Measurements from ENCODE around the gene LIN7B.

Gene LIN7B

DNA sequence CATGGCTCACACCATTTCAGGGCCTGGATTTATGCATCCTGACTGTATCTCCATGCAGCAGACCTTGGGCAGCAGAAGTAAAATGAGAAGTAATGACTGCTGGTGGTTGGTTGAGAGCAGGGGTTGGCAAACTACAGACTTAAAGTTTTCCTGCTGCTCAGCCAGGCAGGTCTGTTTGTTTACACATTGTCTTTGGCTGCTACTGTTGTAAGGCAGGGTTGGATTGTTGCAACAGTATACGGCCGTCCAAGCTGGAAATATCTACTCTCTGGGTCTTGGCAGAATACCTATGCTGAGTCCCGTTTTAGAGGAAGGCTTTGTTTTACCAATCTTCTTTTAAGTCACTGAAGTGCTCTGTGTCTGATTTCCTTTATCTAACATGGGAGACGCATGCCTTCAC lies 15.4 kb upstream of the LIN7B start:
- H3K36me3 ChIP-seq (ENCODE audit: control insufficient read depth in 1 of 2, insufficient read depth in 2 of 2, low read length in 2 of 2) = peaks cover 53 to 57% of the 10 kb centered on the region in 2 donors
- H3K9me3 ChIP-seq (ENCODE audit: control insufficient read depth in 1 of 2, low read length in 2 of 2) = no peaks in the 10 kb centered on the region
- H3K27me3 ChIP-seq (ENCODE audit: low read depth, low read length) = no peaks in the 10 kb centered on the region
- H3K4me3 ChIP-seq (ENCODE audit: low read depth in 1 of 2, low read length in 2 of 2) = no peak overlapping the region
- no peak overlapping the region for H3K27ac ChIP-seq (ENCODE audit: low read length)
- H3K4me1 ChIP-seq (ENCODE audit: control insufficient read depth in 1 of 2, insufficient read depth in 2 of 2, low read length in 2 of 2) = peaks cover 0 to 22% of the 10 kb centered on the region in 2 donors

DNA sequence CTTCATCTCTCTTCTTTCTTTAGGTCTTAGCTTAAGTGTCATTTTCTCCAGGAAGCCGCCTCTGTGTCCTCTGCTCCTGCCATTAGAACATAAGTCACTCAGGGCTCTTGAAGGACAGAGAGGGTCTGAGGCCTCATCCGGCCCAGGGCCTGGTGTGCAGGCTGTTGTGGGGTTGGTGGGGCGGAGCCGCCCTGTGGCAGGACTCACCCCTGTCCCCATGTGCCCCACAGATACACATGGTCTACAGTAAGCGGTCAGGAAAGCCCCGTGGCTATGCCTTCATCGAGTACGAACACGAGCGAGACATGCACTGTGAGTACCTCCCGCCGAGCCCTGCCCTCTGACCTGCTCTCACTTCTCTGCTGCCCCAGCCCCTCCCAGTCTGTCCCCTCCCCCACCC lies 13.0 kb upstream of the LIN7B start:
- Histone ChIP-seq H3K27ac (ENCODE audit: low read length) (no peak overlapping the region), H3K36me3 (ENCODE audit: control insufficient read depth in 1 of 2, insufficient read depth in 2 of 2, low read length in 2 of 2) (peaks cover 60 to 66% of the 10 kb centered on the region in 2 donors), H3K27me3 (ENCODE audit: low read depth, low read length) (no peaks in the 10 kb centered on the region), H3K4me1 (ENCODE audit: control insufficient read depth in 1 of 2, insufficient read depth in 2 of 2, low read length in 2 of 2) (peaks cover 0 to 15% of the 10 kb centered on the region in 2 donors), H3K9me3 (ENCODE audit: control insufficient read depth in 1 of 2, low read length in 2 of 2) (no peaks in the 10 kb centered on the region), H3K4me3 (ENCODE audit: low read depth in 1 of 2, low read length in 2 of 2) (no peak overlapping the region)

DNA sequence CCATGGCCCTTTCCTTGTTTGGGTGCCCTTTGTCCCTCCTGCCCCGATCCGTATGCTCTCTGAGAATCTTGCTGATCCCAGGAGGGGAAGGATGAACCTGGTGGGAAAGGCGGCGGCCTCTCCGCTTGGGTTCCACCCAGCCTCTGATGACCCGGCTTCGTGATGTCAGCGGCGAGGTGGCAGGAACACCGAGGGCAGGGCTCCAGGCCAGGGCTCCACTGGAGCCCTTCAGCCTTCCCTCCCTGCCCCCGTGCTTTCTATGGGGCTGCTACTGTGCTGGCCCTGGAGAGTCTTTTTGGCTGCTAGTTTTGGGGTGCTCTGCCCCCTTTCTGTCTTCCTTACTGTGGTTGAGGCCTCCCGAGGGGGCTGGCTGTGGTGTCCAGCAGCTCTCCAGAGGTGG lies 11.9 kb upstream of the LIN7B start:
- no peak overlapping the region for H3K27ac ChIP-seq (ENCODE audit: low read length)
- H3K4me1 ChIP-seq (ENCODE audit: control insufficient read depth in 1 of 2, insufficient read depth in 2 of 2, low read length in 2 of 2) = peaks cover 0 to 15% of the 10 kb centered on the region in 2 donors
- H3K9me3 ChIP-seq (ENCODE audit: control insufficient read depth in 1 of 2, low read length in 2 of 2) = no peaks in the 10 kb centered on the region
- no peaks in the 10 kb centered on the region for H3K27me3 ChIP-seq (ENCODE audit: low read depth, low read length)
- no peak overlapping the region for H3K4me3 ChIP-seq (ENCODE audit: low read depth in 1 of 2, low read length in 2 of 2)
- peaks cover 63 to 77% of the 10 kb centered on the region in 2 donors for H3K36me3 ChIP-seq (ENCODE audit: control insufficient read depth in 1 of 2, insufficient read depth in 2 of 2, low read length in 2 of 2)

DNA sequence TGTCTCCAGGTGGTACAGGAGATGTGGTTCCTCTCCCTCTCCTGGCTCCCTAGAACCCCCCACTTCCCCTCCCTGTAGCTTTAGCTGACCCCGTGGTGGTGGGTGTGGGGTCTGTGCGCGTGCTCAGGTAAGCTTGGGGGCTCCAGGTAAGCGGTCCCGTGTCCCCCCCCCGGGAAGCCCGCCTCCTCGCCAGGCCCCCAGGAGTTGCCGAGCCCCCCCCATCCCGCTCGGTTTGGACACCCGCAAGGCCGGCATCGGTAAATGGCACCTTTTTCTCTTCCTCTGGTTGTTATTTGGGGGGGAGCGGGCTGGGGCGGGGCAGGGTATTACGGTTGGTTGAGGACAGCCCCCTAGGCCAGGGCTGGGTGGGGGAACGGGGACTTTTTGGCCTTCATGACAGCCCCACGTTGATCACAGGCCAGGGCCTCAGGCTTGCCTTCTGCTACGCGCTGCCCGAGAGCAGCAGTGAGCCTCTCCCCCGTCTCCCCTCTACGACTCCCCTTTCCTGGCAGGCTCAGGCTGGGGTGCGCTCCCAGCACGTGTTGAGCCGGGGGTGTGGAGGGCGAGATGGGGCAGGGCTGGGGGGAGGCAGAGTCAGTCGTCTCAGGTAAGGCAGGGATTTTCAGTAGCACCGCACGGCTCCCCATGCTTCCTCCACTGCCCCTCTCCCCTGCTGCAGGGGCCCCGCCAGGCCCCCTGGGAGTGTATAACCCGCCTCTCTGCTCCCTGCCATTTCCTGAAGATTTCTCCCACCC lies 10.7 kb upstream of the LIN7B start:
- Histone ChIP-seq H3K27me3 (ENCODE audit: low read depth, low read length) (no peaks in the 10 kb centered on the region), H3K36me3 (ENCODE audit: control insufficient read depth in 1 of 2, insufficient read depth in 2 of 2, low read length in 2 of 2) (peaks cover 54 to 84% of the 10 kb centered on the region in 2 donors), H3K27ac (ENCODE audit: low read length) (no peak overlapping the region), H3K4me1 (ENCODE audit: control insufficient read depth in 1 of 2, insufficient read depth in 2 of 2, low read length in 2 of 2) (peaks cover 0 to 3% of the 10 kb centered on the region in 2 donors), H3K4me3 (ENCODE audit: low read depth in 1 of 2, low read length in 2 of 2) (no peak overlapping the region), H3K9me3 (ENCODE audit: control insufficient read depth in 1 of 2, low read length in 2 of 2) (no peaks in the 10 kb centered on the region)

DNA sequence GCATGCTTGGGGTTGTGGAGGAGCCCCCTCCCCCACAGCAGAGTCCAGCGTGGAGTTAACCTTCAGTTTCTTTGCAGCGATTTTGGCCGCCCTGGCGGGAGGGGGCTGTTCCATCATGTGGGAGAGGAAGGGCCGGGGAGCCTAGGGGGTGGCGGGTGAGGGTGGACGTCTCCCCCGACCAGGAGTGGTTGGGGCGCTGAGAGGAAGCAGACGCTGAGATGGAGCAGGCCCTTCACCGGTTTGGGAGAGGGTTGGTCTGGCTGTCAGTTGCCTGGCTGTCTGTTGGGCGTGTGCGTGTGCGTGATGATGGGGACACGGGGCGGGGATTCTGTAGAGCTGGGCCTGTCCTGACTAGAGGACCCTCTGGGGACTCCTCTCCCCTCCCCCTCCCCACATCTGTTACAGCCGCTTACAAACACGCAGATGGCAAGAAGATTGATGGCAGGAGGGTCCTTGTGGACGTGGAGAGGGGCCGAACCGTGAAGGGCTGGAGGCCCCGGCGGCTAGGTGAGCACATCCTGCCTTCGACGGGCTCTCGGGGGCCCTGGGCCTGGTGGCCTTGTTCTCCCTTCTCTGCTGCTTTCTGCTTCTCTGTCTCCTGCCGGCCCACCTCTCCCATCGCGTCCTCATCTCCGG lies 9.8 kb upstream of the LIN7B start:
- H3K27ac ChIP-seq (ENCODE audit: low read length) = no peak overlapping the region
- no peak overlapping the region for H3K4me3 ChIP-seq (ENCODE audit: low read depth in 1 of 2, low read length in 2 of 2)
- H3K27me3 ChIP-seq (ENCODE audit: low read depth, low read length) = no peaks in the 10 kb centered on the region
- peaks cover 55 to 82% of the 10 kb centered on the region in 2 donors for H3K36me3 ChIP-seq (ENCODE audit: control insufficient read depth in 1 of 2, insufficient read depth in 2 of 2, low read length in 2 of 2)
- H3K9me3 ChIP-seq (ENCODE audit: control insufficient read depth in 1 of 2, low read length in 2 of 2) = no peaks in the 10 kb centered on the region
- no peaks in the 10 kb centered on the region for H3K4me1 ChIP-seq (ENCODE audit: control insufficient read depth in 1 of 2, insufficient read depth in 2 of 2, low read length in 2 of 2)

DNA sequence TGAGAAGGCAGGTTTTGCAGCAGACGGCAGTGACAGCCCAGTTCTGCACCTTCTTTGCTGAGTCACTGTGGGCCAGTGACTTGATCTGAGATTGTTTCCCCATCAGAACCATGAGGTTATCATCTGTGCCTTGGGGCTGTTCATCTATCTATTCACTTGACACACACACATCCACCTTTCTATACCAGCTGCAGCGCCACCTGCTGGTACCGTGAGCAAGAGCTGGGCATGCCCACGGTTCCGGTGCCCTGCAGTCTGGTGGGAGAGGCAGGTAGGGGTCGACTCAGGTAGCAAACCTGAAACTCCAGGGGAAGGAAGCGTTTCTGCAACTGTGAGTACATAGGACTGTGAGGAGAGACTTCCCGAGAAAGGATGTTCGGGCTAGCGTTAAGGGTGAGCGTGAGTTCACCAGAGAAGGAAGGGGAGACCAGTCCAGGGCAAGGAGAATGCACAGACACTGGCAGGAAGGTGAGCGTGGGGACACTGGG lies 7.5 kb upstream of the LIN7B start:
- no peak overlapping the region for H3K27ac ChIP-seq (ENCODE audit: low read length)
- no peaks in the 10 kb centered on the region for H3K9me3 ChIP-seq (ENCODE audit: control insufficient read depth in 1 of 2, low read length in 2 of 2)
- peaks cover 0 to 10% of the 10 kb centered on the region in 2 donors for H3K4me1 ChIP-seq (ENCODE audit: control insufficient read depth in 1 of 2, insufficient read depth in 2 of 2, low read length in 2 of 2)
- peaks cover 43 to 72% of the 10 kb centered on the region in 2 donors for H3K36me3 ChIP-seq (ENCODE audit: control insufficient read depth in 1 of 2, insufficient read depth in 2 of 2, low read length in 2 of 2)
- H3K4me3 ChIP-seq (ENCODE audit: low read depth in 1 of 2, low read length in 2 of 2) = no peak overlapping the region
- no peaks in the 10 kb centered on the region for H3K27me3 ChIP-seq (ENCODE audit: low read depth, low read length)

DNA sequence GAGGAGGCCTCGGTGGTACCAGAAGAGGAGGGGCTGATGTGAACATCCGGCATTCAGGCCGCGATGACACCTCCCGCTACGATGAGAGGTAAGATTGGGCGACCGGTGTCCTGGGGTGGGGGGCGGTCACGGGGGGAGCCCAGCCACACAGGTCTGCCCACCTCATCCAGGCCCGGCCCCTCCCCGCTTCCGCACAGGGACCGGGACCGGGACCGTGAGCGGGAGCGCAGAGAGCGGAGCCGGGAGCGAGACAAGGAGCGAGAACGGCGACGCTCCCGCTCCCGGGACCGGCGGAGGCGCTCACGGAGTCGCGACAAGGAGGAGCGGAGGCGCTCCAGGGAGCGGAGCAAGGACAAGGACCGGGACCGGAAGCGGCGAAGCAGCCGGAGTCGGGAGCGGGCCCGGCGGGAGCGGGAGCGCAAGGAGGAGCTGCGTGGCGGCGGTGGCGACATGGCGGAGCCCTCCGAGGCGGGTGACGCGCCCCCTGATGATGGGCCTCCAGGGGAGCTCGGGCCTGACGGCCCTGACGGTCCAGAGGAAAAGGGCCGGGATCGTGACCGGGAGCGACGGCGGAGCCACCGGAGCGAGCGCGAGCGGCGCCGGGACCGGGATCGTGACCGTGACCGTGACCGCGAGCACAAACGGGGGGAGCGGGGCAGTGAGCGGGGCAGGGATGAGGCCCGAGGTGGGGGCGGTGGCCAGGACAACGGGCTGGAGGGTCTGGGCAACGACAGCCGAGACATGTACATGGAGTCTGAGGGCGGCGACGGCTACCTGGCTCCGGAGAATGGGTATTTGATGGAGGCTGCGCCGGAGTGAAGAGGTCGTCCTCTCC lies 6.3 kb upstream of the LIN7B start:
- no peak overlapping the region for H3K27ac ChIP-seq (ENCODE audit: low read length)
- no peak overlapping the region for H3K4me3 ChIP-seq (ENCODE audit: low read depth in 1 of 2, low read length in 2 of 2)
- H3K4me1 ChIP-seq (ENCODE audit: control insufficient read depth in 1 of 2, insufficient read depth in 2 of 2, low read length in 2 of 2) = peaks cover 0 to 10% of the 10 kb centered on the region in 2 donors
- H3K27me3 ChIP-seq (ENCODE audit: low read depth, low read length) = no peaks in the 10 kb centered on the region
- peaks cover 40 to 62% of the 10 kb centered on the region in 2 donors for H3K36me3 ChIP-seq (ENCODE audit: control insufficient read depth in 1 of 2, insufficient read depth in 2 of 2, low read length in 2 of 2)
- no peaks in the 10 kb centered on the region for H3K9me3 ChIP-seq (ENCODE audit: control insufficient read depth in 1 of 2, low read length in 2 of 2)

DNA sequence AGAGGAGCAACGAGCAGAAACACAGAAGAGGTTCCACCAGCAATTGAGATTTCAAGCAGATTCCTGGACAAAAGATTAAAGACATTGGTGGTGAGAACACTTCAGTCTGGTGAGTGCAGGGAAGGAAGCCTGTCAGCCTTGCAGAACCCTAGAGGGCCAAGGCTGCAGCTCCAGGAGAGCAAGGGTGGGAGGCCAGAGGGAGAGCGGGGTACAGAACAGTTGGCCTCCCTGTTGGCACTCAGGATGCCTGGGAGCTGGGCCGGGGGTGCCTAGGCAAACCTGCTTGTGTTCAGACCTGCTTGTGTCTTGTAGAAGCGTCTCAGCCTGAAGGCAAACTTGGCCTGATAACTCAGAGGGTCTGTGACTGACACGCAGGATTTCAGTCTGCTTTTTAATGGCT lies 5.1 kb upstream of the LIN7B start:
- Histone ChIP-seq H3K27ac (ENCODE audit: low read length) (no peak overlapping the region), H3K4me3 (ENCODE audit: low read depth in 1 of 2, low read length in 2 of 2) (no peak overlapping the region), H3K27me3 (ENCODE audit: low read depth, low read length) (no peaks in the 10 kb centered on the region), H3K9me3 (ENCODE audit: control insufficient read depth in 1 of 2, low read length in 2 of 2) (no peaks in the 10 kb centered on the region), H3K36me3 (ENCODE audit: control insufficient read depth in 1 of 2, insufficient read depth in 2 of 2, low read length in 2 of 2) (peaks cover 31 to 50% of the 10 kb centered on the region in 2 donors), H3K4me1 (ENCODE audit: control insufficient read depth in 1 of 2, insufficient read depth in 2 of 2, low read length in 2 of 2) (peaks cover 4 to 15% of the 10 kb centered on the region in 2 donors)

DNA sequence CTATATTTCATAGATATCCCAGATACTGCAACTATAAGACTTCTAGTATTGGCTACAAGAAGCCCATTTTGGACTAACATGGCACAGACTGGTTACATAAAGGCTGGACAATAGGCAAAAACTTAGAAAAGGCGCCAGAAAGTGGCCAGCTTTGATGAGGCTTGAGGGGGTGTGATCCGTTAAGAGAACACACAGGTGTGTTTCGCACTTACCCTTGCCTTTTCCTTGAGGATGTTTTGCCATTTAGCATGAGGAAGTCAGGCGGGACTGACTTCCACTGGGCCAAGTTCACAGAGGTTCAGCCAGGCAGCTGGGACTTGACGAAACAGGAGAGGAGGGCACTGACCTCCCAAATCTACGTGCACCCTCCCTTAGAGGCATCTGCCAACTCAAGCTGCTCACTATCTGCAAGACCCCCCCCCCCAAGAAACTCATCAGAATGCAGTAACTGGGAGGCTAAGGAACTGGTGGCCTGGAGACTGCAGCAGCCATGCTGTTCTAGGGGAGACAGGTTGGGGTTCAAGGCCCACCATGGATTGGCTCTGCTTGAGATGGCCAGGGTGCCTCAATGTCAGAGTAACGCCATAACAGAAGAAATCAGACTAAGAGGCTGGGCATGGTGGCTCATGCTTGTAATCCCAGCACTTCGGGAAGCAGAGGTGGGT lies 4.5 kb upstream of the LIN7B start:
- Histone ChIP-seq H3K27ac (ENCODE audit: low read length) (no peak overlapping the region), H3K27me3 (ENCODE audit: low read depth, low read length) (no peaks in the 10 kb centered on the region), H3K36me3 (ENCODE audit: control insufficient read depth in 1 of 2, insufficient read depth in 2 of 2, low read length in 2 of 2) (peaks cover 27 to 43% of the 10 kb centered on the region in 2 donors), H3K4me1 (ENCODE audit: control insufficient read depth in 1 of 2, insufficient read depth in 2 of 2, low read length in 2 of 2) (peaks cover 4 to 16% of the 10 kb centered on the region in 2 donors), H3K4me3 (ENCODE audit: low read depth in 1 of 2, low read length in 2 of 2) (no peak overlapping the region), H3K9me3 (ENCODE audit: control insufficient read depth in 1 of 2, low read length in 2 of 2) (no peaks in the 10 kb centered on the region)

DNA sequence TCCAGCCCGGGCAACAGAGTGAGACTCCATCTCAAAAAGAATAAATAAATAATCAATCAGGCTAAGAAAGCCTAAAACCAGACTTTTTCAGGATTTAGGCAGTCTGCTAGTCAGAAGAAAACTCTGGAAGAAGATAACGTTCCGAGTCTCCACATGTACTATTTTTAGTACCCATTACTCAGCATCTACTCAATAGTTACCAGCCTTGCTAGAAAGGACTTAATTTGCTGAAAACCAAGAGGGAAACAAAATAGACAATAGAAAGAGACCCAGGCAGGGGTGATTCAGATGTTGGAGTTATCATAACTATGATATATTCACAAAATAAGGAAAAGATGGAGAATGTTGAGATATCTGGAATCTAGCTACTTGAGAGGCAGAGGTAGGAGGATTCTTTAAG lies 3.6 kb upstream of the LIN7B start:
- H3K4me3 ChIP-seq (ENCODE audit: low read depth in 1 of 2, low read length in 2 of 2) = no peak overlapping the region
- H3K4me1 ChIP-seq (ENCODE audit: control insufficient read depth in 1 of 2, insufficient read depth in 2 of 2, low read length in 2 of 2) = peaks cover 4 to 22% of the 10 kb centered on the region in 2 donors
- peaks cover 22 to 35% of the 10 kb centered on the region in 2 donors for H3K36me3 ChIP-seq (ENCODE audit: control insufficient read depth in 1 of 2, insufficient read depth in 2 of 2, low read length in 2 of 2)
- H3K9me3 ChIP-seq (ENCODE audit: control insufficient read depth in 1 of 2, low read length in 2 of 2) = no peaks in the 10 kb centered on the region
- H3K27ac ChIP-seq (ENCODE audit: low read length) = peak overlapping the region; percentile 8
- H3K27me3 ChIP-seq (ENCODE audit: low read depth, low read length) = no peaks in the 10 kb centered on the region
